ENCODE measurements around the gene RAPGEF2. TPM values are rescaled to one million over a fixed set of nuclear protein-coding genes. Genes with fewer than 3 reads are reported as not detected.

The RAPGEF2 gene
- total and polyA plus RNA-seq, 2 of the 8 experiments (the other 6 are each of a cell fraction or from before 2014, with no cell fraction given), result 24.4 to 48.6 TPM

GRCh38 chr4:159358226-159358625 is 255.3 kb downstream of the RAPGEF2 start (continued):
- TF ChIP-seq, protein P1, sequence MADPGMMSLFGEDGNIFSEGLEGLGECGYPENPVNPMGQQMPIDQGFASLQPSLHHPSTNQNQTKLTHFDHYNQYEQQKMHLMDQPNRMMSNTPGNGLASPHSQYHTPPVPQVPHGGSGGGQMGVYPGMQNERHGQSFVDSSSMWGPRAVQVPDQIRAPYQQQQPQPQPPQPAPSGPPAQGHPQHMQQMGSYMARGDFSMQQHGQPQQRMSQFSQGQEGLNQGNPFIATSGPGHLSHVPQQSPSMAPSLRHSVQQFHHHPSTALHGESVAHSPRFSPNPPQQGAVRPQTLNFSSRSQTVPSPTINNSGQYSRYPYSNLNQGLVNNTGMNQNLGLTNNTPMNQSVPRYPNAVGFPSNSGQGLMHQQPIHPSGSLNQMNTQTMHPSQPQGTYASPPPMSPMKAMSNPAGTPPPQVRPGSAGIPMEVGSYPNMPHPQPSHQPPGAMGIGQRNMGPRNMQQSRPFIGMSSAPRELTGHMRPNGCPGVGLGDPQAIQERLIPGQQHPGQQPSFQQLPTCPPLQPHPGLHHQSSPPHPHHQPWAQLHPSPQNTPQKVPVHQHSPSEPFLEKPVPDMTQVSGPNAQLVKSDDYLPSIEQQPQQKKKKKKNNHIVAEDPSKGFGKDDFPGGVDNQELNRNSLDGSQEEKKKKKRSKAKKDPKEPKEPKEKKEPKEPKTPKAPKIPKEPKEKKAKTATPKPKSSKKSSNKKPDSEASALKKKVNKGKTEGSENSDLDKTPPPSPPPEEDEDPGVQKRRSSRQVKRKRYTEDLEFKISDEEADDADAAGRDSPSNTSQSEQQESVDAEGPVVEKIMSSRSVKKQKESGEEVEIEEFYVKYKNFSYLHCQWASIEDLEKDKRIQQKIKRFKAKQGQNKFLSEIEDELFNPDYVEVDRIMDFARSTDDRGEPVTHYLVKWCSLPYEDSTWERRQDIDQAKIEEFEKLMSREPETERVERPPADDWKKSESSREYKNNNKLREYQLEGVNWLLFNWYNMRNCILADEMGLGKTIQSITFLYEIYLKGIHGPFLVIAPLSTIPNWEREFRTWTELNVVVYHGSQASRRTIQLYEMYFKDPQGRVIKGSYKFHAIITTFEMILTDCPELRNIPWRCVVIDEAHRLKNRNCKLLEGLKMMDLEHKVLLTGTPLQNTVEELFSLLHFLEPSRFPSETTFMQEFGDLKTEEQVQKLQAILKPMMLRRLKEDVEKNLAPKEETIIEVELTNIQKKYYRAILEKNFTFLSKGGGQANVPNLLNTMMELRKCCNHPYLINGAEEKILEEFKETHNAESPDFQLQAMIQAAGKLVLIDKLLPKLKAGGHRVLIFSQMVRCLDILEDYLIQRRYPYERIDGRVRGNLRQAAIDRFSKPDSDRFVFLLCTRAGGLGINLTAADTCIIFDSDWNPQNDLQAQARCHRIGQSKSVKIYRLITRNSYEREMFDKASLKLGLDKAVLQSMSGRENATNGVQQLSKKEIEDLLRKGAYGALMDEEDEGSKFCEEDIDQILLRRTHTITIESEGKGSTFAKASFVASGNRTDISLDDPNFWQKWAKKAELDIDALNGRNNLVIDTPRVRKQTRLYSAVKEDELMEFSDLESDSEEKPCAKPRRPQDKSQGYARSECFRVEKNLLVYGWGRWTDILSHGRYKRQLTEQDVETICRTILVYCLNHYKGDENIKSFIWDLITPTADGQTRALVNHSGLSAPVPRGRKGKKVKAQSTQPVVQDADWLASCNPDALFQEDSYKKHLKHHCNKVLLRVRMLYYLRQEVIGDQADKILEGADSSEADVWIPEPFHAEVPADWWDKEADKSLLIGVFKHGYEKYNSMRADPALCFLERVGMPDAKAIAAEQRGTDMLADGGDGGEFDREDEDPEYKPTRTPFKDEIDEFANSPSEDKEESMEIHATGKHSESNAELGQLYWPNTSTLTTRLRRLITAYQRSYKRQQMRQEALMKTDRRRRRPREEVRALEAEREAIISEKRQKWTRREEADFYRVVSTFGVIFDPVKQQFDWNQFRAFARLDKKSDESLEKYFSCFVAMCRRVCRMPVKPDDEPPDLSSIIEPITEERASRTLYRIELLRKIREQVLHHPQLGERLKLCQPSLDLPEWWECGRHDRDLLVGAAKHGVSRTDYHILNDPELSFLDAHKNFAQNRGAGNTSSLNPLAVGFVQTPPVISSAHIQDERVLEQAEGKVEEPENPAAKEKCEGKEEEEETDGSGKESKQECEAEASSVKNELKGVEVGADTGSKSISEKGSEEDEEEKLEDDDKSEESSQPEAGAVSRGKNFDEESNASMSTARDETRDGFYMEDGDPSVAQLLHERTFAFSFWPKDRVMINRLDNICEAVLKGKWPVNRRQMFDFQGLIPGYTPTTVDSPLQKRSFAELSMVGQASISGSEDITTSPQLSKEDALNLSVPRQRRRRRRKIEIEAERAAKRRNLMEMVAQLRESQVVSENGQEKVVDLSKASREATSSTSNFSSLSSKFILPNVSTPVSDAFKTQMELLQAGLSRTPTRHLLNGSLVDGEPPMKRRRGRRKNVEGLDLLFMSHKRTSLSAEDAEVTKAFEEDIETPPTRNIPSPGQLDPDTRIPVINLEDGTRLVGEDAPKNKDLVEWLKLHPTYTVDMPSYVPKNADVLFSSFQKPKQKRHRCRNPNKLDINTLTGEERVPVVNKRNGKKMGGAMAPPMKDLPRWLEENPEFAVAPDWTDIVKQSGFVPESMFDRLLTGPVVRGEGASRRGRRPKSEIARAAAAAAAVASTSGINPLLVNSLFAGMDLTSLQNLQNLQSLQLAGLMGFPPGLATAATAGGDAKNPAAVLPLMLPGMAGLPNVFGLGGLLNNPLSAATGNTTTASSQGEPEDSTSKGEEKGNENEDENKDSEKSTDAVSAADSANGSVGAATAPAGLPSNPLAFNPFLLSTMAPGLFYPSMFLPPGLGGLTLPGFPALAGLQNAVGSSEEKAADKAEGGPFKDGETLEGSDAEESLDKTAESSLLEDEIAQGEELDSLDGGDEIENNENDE (IDR thresholded peaks at IDR 0.05; ENCODE audit: insufficient replicate concordance, low read length), result no peak
- TF ChIP-seq SAP30 (IDR thresholded peaks at IDR 0.05; ENCODE audit: insufficient read depth, insufficient replicate concordance, low read length), result no peak
- no peak for TF ChIP-seq TCF12 (IDR thresholded peaks at IDR 0.05; ENCODE audit: low read depth, low read length)

Data from H1 (cell line).